NCI-H2081 treated with DMSO at 0.1 percent for 48 hours (cell line): Measurements from ENCODE around the gene SLC9A8.
"Not testable (repeated sequence)": the region's sequence is repeated elsewhere in the genome, so short reads cannot be mapped to it uniquely, and the experiment has no call there.

ENCODE experiments used
- DNase-seq: peaks from one replicate; lab custom pipeline; 2025; lab: John Stamatoyannopoulos, UW

Gene SLC9A8, protein sequence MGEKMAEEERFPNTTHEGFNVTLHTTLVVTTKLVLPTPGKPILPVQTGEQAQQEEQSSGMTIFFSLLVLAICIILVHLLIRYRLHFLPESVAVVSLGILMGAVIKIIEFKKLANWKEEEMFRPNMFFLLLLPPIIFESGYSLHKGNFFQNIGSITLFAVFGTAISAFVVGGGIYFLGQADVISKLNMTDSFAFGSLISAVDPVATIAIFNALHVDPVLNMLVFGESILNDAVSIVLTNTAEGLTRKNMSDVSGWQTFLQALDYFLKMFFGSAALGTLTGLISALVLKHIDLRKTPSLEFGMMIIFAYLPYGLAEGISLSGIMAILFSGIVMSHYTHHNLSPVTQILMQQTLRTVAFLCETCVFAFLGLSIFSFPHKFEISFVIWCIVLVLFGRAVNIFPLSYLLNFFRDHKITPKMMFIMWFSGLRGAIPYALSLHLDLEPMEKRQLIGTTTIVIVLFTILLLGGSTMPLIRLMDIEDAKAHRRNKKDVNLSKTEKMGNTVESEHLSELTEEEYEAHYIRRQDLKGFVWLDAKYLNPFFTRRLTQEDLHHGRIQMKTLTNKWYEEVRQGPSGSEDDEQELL

GRCh38 chr20:49812507-49813304 lies at the start of gene SLC9A8:
TSS of gene SLC9A8 (plus strand) at chr20:49812828. CDS start at chr20:49812923, 95 bp downstream.
- DNase-seq = peak; percentile 35

DNA sequence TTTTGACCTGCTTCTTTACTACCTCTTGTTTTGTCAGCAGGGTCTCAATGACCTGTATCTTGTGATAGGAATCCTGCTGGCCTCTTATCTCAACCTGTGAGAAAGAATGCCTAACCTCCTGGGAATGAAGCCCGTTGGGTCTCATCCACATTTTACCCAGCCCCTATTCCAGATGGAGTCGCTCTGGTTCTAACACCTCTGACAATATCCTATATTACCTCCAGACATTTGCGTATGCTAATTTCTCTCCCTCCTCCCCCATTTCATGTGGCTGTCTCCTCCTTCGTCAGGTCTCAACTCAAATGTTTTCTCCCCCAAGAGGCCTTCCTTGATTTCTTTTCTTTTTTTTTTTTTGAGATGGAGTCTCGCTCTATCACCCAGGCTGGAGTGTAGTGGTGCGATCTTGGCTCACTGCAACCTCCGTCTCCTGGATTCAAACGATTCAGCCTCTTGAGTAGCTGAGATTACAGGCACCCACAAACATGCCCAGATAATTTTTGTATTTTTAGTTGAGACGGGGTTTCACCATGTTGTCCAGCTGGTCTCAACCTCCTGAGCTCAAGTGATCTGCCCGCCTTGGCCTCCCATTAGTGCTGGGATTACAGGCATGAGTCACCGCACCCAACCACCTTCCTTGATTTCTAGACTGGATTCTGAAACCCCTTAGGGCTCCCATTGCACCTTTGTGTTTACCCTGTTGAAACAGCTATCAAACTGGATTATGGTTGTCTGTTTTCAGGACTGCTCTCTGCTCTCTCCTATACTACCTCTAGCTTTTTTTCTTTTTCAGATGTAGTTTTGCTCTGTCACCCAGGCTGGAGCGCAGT lies 49.5 kb upstream of the SLC9A8 start:
- no peak for DNase-seq

DNA sequence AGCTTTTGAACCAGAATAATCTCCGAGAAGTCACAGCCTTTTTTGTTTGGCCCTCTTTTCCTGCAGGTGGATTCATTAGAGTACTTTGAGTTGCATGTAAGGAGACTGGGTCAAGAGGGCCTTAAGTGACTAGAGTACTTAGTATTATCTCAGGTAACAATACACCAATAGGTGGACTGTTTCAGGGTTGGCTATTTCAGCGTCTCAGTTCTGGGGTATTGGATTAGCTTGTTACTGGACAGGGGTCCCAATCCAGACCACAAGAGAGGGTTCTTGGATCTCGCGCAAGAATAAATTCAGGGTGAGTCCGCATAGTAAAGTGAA lies 47.3 kb upstream of the SLC9A8 start:
- no peak for DNase-seq

GRCh38 chr20:49765846-49766541 lies 46.6 kb upstream of the SLC9A8 start:
- DNase-seq = no peak

DNA sequence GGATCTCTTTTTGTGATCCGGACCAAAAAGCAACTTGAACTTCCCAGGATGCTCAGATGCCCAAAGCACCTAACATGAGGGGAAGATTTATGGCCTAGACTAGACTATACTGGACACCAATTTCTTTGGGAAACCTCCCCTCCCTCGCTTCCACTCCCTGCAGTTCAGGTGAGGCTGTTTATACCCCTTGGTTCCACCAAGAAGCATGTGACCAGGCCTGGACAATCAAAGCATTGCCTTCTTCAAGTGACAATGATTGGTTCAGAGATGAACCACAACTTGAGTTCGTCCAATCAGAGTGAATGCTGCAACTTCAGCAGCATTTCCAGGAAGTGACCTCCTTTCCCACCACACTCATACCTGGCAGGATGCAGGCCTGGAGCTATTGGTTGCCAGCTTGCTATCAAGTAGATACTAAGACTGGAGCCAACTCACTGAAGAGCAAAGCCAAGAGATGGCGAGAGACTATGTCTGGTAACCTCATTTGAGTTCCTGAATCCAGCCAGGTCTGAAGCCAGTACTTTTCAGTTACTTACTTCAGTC lies 45.6 kb upstream of the SLC9A8 start:
- DNase-seq = no peak

- no peak for DNase-seq
Observed at GRCh38 chr20:49768204-49769047, 44.2 kb upstream of the SLC9A8 start.

- DNase-seq = no peak
Observed at GRCh38 chr20:49769048-49769581, 43.5 kb upstream of the SLC9A8 start.

GRCh38 chr20:49770634-49771033 lies 42.0 kb upstream of the SLC9A8 start:
- no peak for DNase-seq

- DNase-seq = not testable (repeated sequence)
Observed at GRCh38 chr20:49774213-49774612, 38.4 kb upstream of the SLC9A8 start.

DNA sequence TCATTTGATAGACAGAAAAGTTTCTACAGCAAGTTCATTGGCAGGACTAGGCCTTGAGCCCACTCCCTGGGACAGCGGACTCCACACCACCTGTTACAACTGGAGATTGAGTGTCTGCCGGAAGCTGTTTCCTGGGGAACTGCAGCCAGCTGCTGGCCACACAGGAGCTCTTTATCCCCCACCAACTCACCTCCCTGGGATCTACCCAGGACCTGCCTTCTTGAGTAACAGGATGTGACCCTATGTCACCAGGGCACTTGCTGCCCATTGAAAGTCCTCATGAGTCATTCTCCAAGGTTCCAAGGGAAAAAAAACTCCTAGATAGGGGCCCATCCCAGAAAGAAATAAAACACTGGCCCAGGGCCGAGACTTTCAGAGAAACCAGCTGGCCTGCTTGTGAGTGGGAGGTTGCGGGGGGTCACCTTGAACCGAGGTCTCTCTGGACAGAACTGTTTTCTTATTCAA lies 37.4 kb upstream of the SLC9A8 start:
- no peak for DNase-seq

DNA sequence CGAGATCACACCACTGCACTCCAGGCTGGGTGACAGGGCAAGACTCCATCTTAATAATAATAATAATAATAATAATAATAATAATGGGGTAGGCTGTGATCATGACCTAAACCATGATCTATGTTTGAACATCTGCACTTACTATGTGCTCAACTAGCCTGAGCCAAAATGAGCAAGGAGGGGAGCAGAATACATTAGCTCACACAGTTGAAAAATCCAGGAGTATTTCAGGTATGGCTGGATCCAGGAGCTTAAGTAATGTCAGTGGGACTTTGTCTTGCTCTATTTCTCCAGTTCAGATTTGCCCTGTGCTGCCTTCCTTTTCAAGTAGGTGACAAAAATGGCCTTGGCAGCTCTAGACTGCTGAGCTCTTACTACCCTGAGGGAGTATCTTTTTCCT lies 32.7 kb upstream of the SLC9A8 start:
- no peak for DNase-seq

- no peak for DNase-seq
Observed at GRCh38 chr20:49781676-49782075, 31.0 kb upstream of the SLC9A8 start.

- DNase-seq = not testable (repeated sequence)
Observed at GRCh38 chr20:49782439-49782838, 30.2 kb upstream of the SLC9A8 start.

DNA sequence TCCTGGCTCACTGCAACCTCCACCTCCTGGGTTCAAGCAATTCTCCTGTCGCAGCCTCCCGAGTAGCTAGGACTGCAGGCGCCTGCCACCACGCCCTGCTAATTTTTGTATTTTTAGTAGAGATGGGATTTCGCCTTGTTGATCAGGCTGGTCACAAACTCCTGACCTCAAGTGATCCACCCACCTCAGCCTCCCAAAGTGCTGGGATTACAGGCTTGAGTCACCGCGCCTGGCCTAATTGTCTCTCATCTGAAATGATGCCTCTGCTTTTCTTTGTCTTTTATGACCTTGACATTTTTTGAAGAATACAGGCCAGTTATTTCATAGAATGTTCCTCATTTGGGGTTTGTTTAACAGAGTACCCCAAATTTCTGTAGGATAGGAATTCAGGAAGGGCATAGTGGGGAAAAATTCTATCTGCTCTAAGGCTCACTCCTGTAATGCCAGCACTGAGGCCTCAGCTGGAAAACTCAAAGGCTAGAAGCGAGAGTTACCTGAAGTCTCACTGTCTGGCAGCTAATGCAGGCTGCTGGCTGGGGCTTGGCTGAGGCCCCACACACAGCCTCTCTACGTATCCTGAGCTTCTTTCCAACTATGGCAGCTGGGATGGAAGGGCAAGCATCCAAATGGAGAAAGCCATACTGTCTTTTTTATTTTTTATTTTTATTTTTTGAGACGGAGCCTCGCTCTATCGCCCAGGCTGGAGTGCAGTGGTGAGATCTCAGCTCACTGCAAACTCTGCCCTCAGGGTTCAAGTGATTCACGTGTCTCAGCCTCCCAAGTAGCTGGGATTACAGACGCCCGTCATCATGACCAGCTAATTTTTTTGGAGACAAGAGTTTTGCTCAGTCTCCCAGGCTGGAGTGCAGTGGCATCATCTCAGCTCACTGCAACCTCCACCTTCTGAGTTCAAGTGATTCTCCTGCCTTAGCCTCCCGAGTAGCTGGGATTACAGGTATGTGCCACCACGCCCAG lies 29.3 kb upstream of the SLC9A8 start:
- not testable (repeated sequence) for DNase-seq

- no peak for DNase-seq
Observed at GRCh38 chr20:49784291-49784690, 28.3 kb upstream of the SLC9A8 start.

DNA sequence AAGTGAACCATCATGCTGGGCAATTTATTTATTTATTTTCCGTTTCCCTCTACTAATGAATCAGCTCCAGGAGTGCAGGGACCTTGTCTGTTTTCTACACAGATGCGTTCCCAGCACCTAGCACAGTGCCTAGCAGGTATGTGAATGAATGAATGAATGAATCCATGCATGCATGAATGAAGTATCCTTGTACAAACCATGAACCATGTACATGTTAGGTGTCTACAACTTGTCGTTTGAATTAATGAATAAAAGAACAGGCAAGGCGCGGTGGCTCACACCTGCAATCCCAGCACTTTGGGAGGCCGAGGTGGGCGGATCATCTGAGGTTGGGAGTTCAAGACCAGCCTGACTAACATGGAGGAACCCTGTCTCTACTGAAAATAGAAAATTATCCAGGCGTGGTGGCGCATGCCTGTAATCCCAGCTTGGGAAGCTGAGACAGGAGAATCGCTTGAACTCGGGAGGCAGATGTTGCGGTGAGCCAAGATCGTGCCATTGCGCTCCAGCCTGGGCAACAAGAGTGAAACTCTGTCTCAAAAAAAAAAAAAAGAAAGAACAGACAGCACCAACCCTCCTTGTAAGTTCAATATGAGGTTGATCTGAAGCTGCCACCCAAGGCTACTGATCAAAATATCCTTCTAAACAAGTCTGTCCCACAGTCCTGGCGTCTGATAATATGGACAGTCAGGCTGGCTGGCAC lies 27.3 kb upstream of the SLC9A8 start:
- DNase-seq = no peak

DNA sequence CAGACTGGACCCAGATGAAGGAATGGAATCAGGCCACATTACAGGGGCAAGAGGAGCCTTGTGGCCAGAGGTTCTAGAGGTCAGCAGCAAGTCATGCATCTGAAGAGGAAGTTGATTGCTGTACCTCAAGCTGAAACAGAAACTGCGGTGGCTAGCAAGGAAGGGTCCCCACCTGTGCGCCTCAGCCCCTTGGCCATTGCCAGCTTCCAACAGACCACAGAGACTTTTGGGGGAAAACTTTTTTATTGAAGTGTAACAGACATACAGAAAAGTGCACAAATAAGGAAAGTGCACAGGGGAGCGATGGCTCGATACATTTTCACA lies 26.8 kb upstream of the SLC9A8 start:
- no peak for DNase-seq

DNA sequence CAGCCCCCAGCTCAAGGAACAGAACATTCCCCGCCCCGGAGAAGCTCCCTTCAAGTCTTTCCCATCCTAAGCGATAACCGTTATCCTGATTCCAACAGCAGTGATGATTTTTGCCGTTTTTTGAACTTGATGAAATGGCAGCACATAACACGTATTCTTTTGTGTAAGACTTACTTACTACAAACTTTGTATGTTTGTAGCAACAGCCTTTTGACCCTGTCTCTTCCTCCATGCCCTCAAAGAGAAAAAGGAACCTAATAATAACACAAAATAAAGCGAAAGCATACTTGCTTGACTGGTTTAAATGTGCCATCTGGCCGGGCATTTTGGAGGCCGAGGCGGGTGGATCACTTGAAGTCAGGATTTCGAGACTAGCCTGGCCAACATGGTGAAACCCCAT lies 26.4 kb upstream of the SLC9A8 start:
- no peak for DNase-seq
